Panc1 (cell line): ENCODE measurements around the gene TMC3. TPM values are rescaled to one million over a fixed set of nuclear protein-coding genes. Genes with fewer than 3 reads are reported as not detected.

ENCODE experiments used
- ATAC-seq: fragments of 200-7000 bp; cut with Tn5 transposase; 2 replicates; pipeline ENCODE4 v1.9.1; 2020; ENCODE audit warnings: mild to moderate bottlenecking, moderate library complexity
- BruUV-seq: library from RNA; stranded (reverse); fragments of 400-500 nt; replicated peaks from 2 replicates; lab custom pipeline; 2021; lab: Mats Ljungman, UMichigan
- CTCF ChIA-PET: fragments of 300-600 bp; sonication (Branson Sonifier 250); formaldehyde crosslinking; loops from one replicate; lab custom pipeline; 2022; ENCODE audit warnings: antibody characterized with exemption; lab: Charles Lee
- POLR2A ChIA-PET: fragments of 300-600 bp; sonication (Branson Sonifier 250); formaldehyde crosslinking; loops from one replicate; lab custom pipeline; 2022; ENCODE audit warnings: antibody characterized with exemption; lab: Charles Lee
- DNase-seq: peaks from one replicate; pipeline ENCODE4 v3.0.0-alpha.2; 2010; ENCODE audit warnings: low read depth, low spot score
- H3K27ac ChIP-seq: 2 replicates; pipeline ENCODE4 v1.5.1; 2011; ENCODE audit warnings: mild to moderate bottlenecking, low read length, inconsistent platforms
- H3K27me3 ChIP-seq: fragments of 200-500 bp; sonication (Bioruptor generic); 2 replicates; pipeline ENCODE4 v1.6.0; 2014; ENCODE audit warnings: low read length, inconsistent platforms; ENCODE audit not compliant: control insufficient read depth, insufficient read depth
- H3K36me3 ChIP-seq: fragments of 200-500 bp; sonication (Bioruptor generic); 2 replicates; pipeline ENCODE4 v1.5.1; 2014; ENCODE audit warnings: inconsistent platforms, mild to moderate bottlenecking, low read length, moderate library complexity; ENCODE audit not compliant: control insufficient read depth, insufficient read depth
- H3K4me1 ChIP-seq: 2 replicates; pipeline ENCODE4 v1.5.1; 2011; ENCODE audit warnings: inconsistent platforms, mild to moderate bottlenecking, low read length, moderate library complexity; ENCODE audit not compliant: control insufficient read depth, insufficient read depth
- H3K4me3 ChIP-seq, 2 experiments: 2 replicates each; pipeline ENCODE4 v1.5.1; 2011 to 2012; ENCODE audit warnings: low read depth in 2 of 2, low read length in 2 of 2, mild to moderate bottlenecking in 2 of 2, inconsistent platforms in 1 of 2, moderate library complexity in 1 of 2
- H3K9me3 ChIP-seq: fragments of 200-500 bp; sonication (Bioruptor generic); 2 replicates; pipeline ENCODE4 v1.5.1; 2014; ENCODE audit warnings: low read depth, mild to moderate bottlenecking, inconsistent platforms, low read length, moderate library complexity; ENCODE audit not compliant: control insufficient read depth, insufficient read depth
- POLR2AphosphoS5 ChIP-seq: IDR thresholded peaks from 2 replicates; pipeline ENCODE4 v1.6.1; 2012; ENCODE audit warnings: mild to moderate bottlenecking, low read depth, low read length, moderate library complexity
- SIN3A ChIP-seq: IDR thresholded peaks from 2 replicates; pipeline ENCODE4 v1.6.1; 2012; ENCODE audit warnings: low read depth, mild to moderate bottlenecking, low read length, moderate library complexity, borderline replicate concordance; ENCODE audit not compliant: insufficient read depth
- TCF7L2 ChIP-seq: IDR thresholded peaks from 2 replicates; pipeline ENCODE4 v1.6.1; 2011; ENCODE audit warnings: mild to moderate bottlenecking, low read depth, low read length, inconsistent platforms
- in situ Hi-C: cut with HindIII; loops from 2 replicates; pipeline ENCODE4 v1.10.0; 2016; ENCODE audit warnings: low sequenced_read_pairs, low pct_unique_long_range_greater_than_20kb
- intact Hi-C: fragments of 100-400 bp; cut with micrococcal nuclease; formaldehyde crosslinking; loops from one replicate; pipeline ENCODE4 v1.10.0; 2022; ENCODE audit not compliant: unreplicated experiment
- total RNA-seq: library from RNA; stranded (reverse); gene quantifications from one replicate; pipeline ENCODE4 v1.2.1, GENCODE V29; 2021; ENCODE audit not compliant: unreplicated experiment
- TF ChIP-seq, protein P1 (sequence below), 2 experiments: IDR thresholded peaks; 2 replicates each; pipeline ENCODE4 v1.6.1; 2011 to 2012; ENCODE audit warnings: low read depth in 2 of 2, control low read depth in 1 of 2, low read length in 1 of 2, mild to moderate bottlenecking in 1 of 2, moderate library complexity in 1 of 2; ENCODE audit not compliant: insufficient read depth in 1 of 2

Gene TMC3
- total RNA-seq, 1 experiment from 2014 or later: not detected

DNA sequence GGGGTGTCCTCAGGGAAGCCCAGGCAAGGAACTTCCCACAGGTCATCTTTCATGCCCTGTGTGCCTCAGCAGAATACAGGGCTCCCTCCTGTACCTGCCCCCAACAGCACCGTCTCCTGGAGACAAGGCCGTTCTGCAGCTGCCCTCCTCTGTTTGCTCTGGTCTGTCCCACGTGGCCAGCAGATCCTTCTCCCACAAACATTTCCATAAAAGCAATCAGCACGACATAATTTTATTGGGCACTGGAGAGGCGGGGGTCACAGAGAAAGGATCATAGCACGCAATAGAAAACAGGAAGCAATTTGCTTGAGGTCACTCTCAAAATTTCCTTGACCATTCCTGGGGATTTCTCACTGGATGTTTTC lies 79.5 kb downstream of the TMC3 start:
- POLR2A ChIA-PET: no interaction called here
- ATAC-seq (no peak), DNase-seq (no peak)
- in situ Hi-C loops (no loop called here), intact Hi-C loops (no loop called here)
- Histone ChIP-seq H3K36me3 (no peaks in the 10 kb centered on the region), H3K9me3 (no peaks in the 10 kb centered on the region), H3K27me3 (peaks cover 6% of the 10 kb centered on the region), H3K27ac (no peak overlapping the region), H3K4me3 (no peak overlapping the region), H3K4me1 (no peaks in the 10 kb centered on the region)
- CTCF ChIA-PET: no interaction called here
- TF ChIP-seq TCF7L2 (no peak), SIN3A (no peak), POLR2AphosphoS5 (no peak)
- TF ChIP-seq, protein P1, sequence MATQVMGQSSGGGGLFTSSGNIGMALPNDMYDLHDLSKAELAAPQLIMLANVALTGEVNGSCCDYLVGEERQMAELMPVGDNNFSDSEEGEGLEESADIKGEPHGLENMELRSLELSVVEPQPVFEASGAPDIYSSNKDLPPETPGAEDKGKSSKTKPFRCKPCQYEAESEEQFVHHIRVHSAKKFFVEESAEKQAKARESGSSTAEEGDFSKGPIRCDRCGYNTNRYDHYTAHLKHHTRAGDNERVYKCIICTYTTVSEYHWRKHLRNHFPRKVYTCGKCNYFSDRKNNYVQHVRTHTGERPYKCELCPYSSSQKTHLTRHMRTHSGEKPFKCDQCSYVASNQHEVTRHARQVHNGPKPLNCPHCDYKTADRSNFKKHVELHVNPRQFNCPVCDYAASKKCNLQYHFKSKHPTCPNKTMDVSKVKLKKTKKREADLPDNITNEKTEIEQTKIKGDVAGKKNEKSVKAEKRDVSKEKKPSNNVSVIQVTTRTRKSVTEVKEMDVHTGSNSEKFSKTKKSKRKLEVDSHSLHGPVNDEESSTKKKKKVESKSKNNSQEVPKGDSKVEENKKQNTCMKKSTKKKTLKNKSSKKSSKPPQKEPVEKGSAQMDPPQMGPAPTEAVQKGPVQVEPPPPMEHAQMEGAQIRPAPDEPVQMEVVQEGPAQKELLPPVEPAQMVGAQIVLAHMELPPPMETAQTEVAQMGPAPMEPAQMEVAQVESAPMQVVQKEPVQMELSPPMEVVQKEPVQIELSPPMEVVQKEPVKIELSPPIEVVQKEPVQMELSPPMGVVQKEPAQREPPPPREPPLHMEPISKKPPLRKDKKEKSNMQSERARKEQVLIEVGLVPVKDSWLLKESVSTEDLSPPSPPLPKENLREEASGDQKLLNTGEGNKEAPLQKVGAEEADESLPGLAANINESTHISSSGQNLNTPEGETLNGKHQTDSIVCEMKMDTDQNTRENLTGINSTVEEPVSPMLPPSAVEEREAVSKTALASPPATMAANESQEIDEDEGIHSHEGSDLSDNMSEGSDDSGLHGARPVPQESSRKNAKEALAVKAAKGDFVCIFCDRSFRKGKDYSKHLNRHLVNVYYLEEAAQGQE (IDR thresholded peaks at IDR 0.05; ENCODE audit: insufficient read depth in 1 of 2, low read depth in 2 of 2, low read length in 1 of 2): no peak
- BruUV-seq: no TSS peak

DNA sequence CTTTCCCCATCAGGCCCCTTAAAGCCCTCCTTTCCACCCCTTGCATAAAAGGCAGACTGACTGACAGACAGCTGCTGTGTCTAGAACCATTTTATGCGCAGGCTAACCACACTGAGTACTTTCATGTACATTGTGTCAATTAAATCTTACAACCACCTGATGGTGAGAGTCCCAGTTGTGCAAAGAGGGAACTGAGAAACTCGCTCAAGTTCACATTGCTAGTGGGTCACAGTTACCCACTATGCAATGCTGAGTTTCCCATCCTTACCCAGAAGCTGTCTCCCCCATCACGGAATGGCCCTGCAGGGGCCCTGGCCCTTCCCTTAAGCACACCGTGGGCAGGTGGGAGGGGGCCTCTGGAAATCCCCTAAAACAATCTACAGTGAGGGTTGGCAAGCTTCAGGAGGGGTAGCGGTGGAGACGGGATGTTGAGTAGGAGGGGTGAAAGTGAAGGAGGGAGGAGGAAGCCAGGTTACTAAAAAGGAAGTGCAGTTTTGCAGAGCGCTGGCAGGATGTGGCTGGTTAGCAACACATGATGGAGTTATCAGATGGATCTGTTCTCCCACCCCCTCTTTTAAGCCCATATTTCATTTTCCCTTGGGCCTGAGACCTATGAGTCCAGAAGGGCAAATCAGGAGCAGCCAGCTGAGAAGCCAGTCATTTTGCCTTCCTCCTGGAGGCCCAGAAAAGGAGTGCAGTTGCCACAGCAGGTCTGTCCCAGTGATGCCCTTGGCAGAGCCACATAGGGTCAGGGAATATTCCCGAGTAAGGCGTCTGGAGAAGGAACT lies 80.1 kb downstream of the TMC3 start:
- no TSS peak for BruUV-seq

More for the DNA sequence above, 80.1 kb downstream of the TMC3 start:
- in situ Hi-C loops (no loop called here), intact Hi-C loops (no loop called here)
- Histone ChIP-seq H3K9me3 (no peaks in the 10 kb centered on the region), H3K27ac (no peak overlapping the region), H3K4me1 (no peaks in the 10 kb centered on the region), H3K36me3 (no peaks in the 10 kb centered on the region), H3K27me3 (peaks cover 6% of the 10 kb centered on the region), H3K4me3 (no peak overlapping the region)
- POLR2A ChIA-PET: no interaction called here
- no peak for DNase-seq
- TF ChIP-seq, protein P1 (IDR thresholded peaks at IDR 0.05; ENCODE audit: insufficient read depth in 1 of 2, low read depth in 2 of 2, low read length in 1 of 2): no peak
- TF ChIP-seq SIN3A (no peak), POLR2AphosphoS5 (no peak)
- ATAC-seq: no peak
- CTCF ChIA-PET: interaction anchor here (0.6 kb wide), 1 partner anchor 121 kb away, joined by 3 read pairs; no protein-coding TSS in a partner anchor
